PFSK-1 (cell line): Measurements from ENCODE around the gene ATP10D.

Experiments
- FOXP2 ChIP-seq: optimal IDR thresholded peaks from 2 replicates; pipeline ENCODE3; 2011; ENCODE audit warnings: borderline replicate concordance, control low read depth, inconsistent platforms; ENCODE audit not compliant: insufficient read depth; ENCODE audit errors: extremely low read length, extremely low read depth
- POLR2AphosphoS5 ChIP-seq: IDR thresholded peaks from 2 replicates; pipeline ENCODE4 v1.6.1; 2012; ENCODE audit warnings: low read depth, mild to moderate bottlenecking, control low read depth, low read length, moderate library complexity
- REST ChIP-seq, 2 experiments: IDR thresholded peaks; 2 replicates each; pipeline versions ENCODE4 v1.6.1 to v1.8.0; 2011 to 2012; ENCODE audit warnings: low read depth in 2 of 2, low read length in 2 of 2, control low read depth in 1 of 2, inconsistent platforms in 1 of 2, mild to moderate bottlenecking in 1 of 2, moderate library complexity in 1 of 2; ENCODE audit not compliant: insufficient read depth in 1 of 2
- SIN3A ChIP-seq: IDR thresholded peaks from 2 replicates; pipeline ENCODE4 v1.6.1; 2012; ENCODE audit warnings: mild to moderate bottlenecking, low read length, moderate library complexity, borderline replicate concordance; ENCODE audit not compliant: insufficient read depth
- TAF1 ChIP-seq: IDR thresholded peaks from 2 replicates; pipeline ENCODE4 v1.6.1; 2012; ENCODE audit warnings: low read length, control low read depth, borderline replicate concordance; ENCODE audit not compliant: insufficient read depth

GRCh38 chr4:47590325-47590724 is 105.2 kb downstream of the ATP10D start:
- TF ChIP-seq TAF1, result no peak
- TF ChIP-seq REST (IDR thresholded peaks at IDR 0.05; ENCODE audit: insufficient read depth in 1 of 2, low read depth in 2 of 2, low read length in 2 of 2), result no peak
- TF ChIP-seq POLR2AphosphoS5, result no peak
- TF ChIP-seq SIN3A, result no peak
- no peak for TF ChIP-seq FOXP2
